Fibroblast of lung (primary cell): ENCODE measurements around the gene SPAG8. TPM values are rescaled to one million over a fixed set of nuclear protein-coding genes. Genes with fewer than 3 reads are reported as not detected.

Experiments used
- DNase-seq, 2 donors: peaks; one replicate each; pipeline versions ENCODE4 v3.0.0 to v3.0.0-alpha.2; 2010; ENCODE audit warnings: low read depth in 2 of 2
- H2AFZ ChIP-seq: 2 replicates; pipeline ENCODE4 v1.5.1; 2012; ENCODE audit warnings: low read length, control low read depth, inconsistent platforms
- H3K27ac ChIP-seq: 2 replicates; pipeline ENCODE4 v1.5.1; 2011; ENCODE audit warnings: low read length, control low read depth; ENCODE audit not compliant: insufficient read depth
- H3K27me3 ChIP-seq: 2 replicates; pipeline ENCODE4 v1.5.1; 2011; ENCODE audit warnings: mild to moderate bottlenecking, low read length; ENCODE audit not compliant: control insufficient read depth, insufficient read depth
- H3K36me3 ChIP-seq: 2 replicates; pipeline ENCODE4 v1.5.1; 2011; ENCODE audit warnings: low read length; ENCODE audit not compliant: control insufficient read depth, insufficient read depth
- H3K4me1 ChIP-seq: 2 replicates; pipeline ENCODE4 v1.5.1; 2011; ENCODE audit warnings: low read length; ENCODE audit not compliant: control insufficient read depth, insufficient read depth; ENCODE audit errors: extremely low read depth
- H3K4me2 ChIP-seq: 2 replicates; pipeline ENCODE4 v1.5.1; 2011; ENCODE audit warnings: low read length, control low read depth; ENCODE audit not compliant: insufficient read depth; ENCODE audit errors: extremely low read depth
- H3K4me3 ChIP-seq, 4 experiments: fragments of 200-600 bp in 1 of 4; sonication (generic) in 1 of 4; replicated peaks in 1 of 4; 2 replicates each; pipeline ENCODE4 v1.5.1; 2011 to 2016; ENCODE audit warnings: low read length in 4 of 4, low read depth in 3 of 4, mild to moderate bottlenecking in 3 of 4, control low read depth in 2 of 4, inconsistent platforms in 1 of 4, mixed read lengths in 1 of 4; ENCODE audit not compliant: insufficient read depth in 1 of 4; ENCODE audit errors: control extremely low read depth in 1 of 4
- H3K79me2 ChIP-seq: 2 replicates; pipeline ENCODE4 v1.5.1; 2012; ENCODE audit warnings: mild to moderate bottlenecking, low read length, inconsistent platforms; ENCODE audit not compliant: control insufficient read depth, insufficient read depth
- H3K9ac ChIP-seq: 2 replicates; pipeline ENCODE4 v1.5.1; 2011; ENCODE audit warnings: mild to moderate bottlenecking, low read length, control low read depth; ENCODE audit not compliant: insufficient read depth
- H3K9me3 ChIP-seq: 2 replicates; pipeline ENCODE4 v1.5.1; 2012; ENCODE audit warnings: low read depth, low read length; ENCODE audit not compliant: control insufficient read depth, insufficient read depth
- H4K20me1 ChIP-seq: 2 replicates; pipeline ENCODE4 v1.5.1; 2011; ENCODE audit warnings: low read length; ENCODE audit not compliant: control insufficient read depth, insufficient read depth; ENCODE audit errors: extremely low read depth
- EZH2 ChIP-seq: IDR thresholded peaks from 2 replicates; pipeline ENCODE4 v1.5.1; 2012; ENCODE audit warnings: low read length, control low read depth, mild to moderate bottlenecking; ENCODE audit errors: missing control alignments
- polyA plus RNA-seq, 2 donors: library from polyadenylated mRNA; depleted of rRNA in 1 of 2; stranded (reverse) in 1 of 2; unstranded in 1 of 2; fragments of >200 nt; gene quantifications; 2 replicates each; pipeline ENCODE4 v1.2.1, GENCODE V29; 2011 to 2012; ENCODE audit warnings: missing spikeins in 1 of 2
- total RNA-seq: library from RNA; depleted of rRNA; stranded (reverse); fragments of >200 nt; gene quantifications from 2 replicates; pipeline ENCODE4 v1.2.1, GENCODE V29; 2014
- TF ChIP-seq, protein P1 (sequence below), 2 donors: IDR thresholded peaks in 1 of 2; conservative IDR thresholded peaks in 1 of 2; 1 replicate in 1 of 2; 2 replicates in 1 of 2; pipeline ENCODE4 v1.5.1; 2011 to 2012; ENCODE audit warnings: low read length in 2 of 2, control low read depth in 1 of 2, inconsistent platforms in 1 of 2, low read depth in 1 of 2, mild to moderate bottlenecking in 1 of 2

SPAG8 gene
- total and polyA plus RNA-seq, 2 donors (not counting 1 experiment from before 2014, with no cell fraction given), result 0.64 to 1.3 TPM

DNA sequence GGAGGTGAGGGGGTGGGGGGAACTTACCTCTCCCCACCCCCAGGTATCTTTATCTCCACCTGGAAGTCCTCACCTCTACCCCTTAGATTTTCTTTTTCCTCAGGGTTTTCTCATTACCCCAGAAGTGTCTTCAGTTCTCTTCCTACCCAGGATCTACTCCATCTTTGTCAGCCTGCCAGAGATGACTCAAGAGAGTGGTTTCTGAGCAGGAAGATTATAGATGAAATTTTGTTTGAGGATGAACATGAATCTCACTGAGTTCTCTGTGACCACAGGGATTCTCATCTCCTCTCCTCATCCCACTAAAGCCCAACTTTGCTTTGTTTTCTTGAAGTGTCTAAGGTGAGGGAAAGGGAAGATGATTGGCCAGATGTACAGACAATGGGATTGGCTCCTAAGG is 8.0 kb upstream of the SPAG8 start:
- no peak overlapping the region for H3K4me3 ChIP-seq
- no peak overlapping the region for H3K9ac ChIP-seq
- peak; percentile 55 to 72 for DNase-seq
- no peaks in the 10 kb centered on the region for H3K9me3 ChIP-seq
- H3K4me1 ChIP-seq, result peaks cover 3% of the 10 kb centered on the region
- H3K36me3 ChIP-seq, result no peaks in the 10 kb centered on the region
- H4K20me1 ChIP-seq, result no peaks in the 10 kb centered on the region
- no peak overlapping the region for H3K27ac ChIP-seq
- H3K79me2 ChIP-seq, result no peaks in the 10 kb centered on the region
- no peak for TF ChIP-seq EZH2
- TF ChIP-seq, protein P1, sequence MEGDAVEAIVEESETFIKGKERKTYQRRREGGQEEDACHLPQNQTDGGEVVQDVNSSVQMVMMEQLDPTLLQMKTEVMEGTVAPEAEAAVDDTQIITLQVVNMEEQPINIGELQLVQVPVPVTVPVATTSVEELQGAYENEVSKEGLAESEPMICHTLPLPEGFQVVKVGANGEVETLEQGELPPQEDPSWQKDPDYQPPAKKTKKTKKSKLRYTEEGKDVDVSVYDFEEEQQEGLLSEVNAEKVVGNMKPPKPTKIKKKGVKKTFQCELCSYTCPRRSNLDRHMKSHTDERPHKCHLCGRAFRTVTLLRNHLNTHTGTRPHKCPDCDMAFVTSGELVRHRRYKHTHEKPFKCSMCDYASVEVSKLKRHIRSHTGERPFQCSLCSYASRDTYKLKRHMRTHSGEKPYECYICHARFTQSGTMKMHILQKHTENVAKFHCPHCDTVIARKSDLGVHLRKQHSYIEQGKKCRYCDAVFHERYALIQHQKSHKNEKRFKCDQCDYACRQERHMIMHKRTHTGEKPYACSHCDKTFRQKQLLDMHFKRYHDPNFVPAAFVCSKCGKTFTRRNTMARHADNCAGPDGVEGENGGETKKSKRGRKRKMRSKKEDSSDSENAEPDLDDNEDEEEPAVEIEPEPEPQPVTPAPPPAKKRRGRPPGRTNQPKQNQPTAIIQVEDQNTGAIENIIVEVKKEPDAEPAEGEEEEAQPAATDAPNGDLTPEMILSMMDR (conservative IDR thresholded peaks at IDR 0.05 in 1 of 2, IDR thresholded peaks at IDR 0.05 in 1 of 2; ENCODE audit: low read depth in 1 of 2, low read length in 2 of 2), result no peak
- peaks cover 2% of the 10 kb centered on the region for H3K27me3 ChIP-seq
- no peak overlapping the region for H2AFZ ChIP-seq
- no peak overlapping the region for H3K4me2 ChIP-seq

DNA sequence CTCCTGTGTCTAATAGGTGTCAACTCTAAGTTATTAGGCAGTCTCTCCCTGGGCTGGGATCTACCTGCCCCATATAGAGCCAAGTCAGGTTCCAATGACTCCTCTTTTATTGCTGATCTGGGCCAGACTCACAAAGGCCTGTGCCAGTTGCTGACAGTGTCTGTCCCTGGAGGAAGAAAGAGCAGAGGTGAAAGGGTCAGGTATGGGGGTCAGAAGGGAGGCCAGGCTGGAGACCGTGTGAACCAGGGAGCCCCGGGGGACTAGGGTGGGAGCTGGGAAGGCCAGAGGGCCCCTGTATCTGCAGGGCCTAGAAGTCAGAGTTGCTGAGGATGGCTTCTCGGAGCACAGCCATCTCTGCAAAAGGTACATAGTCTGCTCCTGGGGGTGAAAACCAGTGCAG is 6.3 kb upstream of the SPAG8 start:
- H3K27ac ChIP-seq, result no peak overlapping the region
- H3K79me2 ChIP-seq, result no peaks in the 10 kb centered on the region
- no peaks in the 10 kb centered on the region for H3K9me3 ChIP-seq
- no peak for TF ChIP-seq EZH2
- TF ChIP-seq, protein P1 (conservative IDR thresholded peaks at IDR 0.05 in 1 of 2, IDR thresholded peaks at IDR 0.05 in 1 of 2; ENCODE audit: low read depth in 1 of 2, low read length in 2 of 2), result no peak
- no peak overlapping the region for H2AFZ ChIP-seq
- DNase-seq, result no peak
- H3K4me2 ChIP-seq, result no peak overlapping the region
- no peak overlapping the region for H3K9ac ChIP-seq
- peaks cover 2% of the 10 kb centered on the region for H3K27me3 ChIP-seq
- no peak overlapping the region for H3K4me3 ChIP-seq
- H4K20me1 ChIP-seq, result no peaks in the 10 kb centered on the region
- H3K36me3 ChIP-seq, result no peaks in the 10 kb centered on the region
- peaks cover 5% of the 10 kb centered on the region for H3K4me1 ChIP-seq

DNA sequence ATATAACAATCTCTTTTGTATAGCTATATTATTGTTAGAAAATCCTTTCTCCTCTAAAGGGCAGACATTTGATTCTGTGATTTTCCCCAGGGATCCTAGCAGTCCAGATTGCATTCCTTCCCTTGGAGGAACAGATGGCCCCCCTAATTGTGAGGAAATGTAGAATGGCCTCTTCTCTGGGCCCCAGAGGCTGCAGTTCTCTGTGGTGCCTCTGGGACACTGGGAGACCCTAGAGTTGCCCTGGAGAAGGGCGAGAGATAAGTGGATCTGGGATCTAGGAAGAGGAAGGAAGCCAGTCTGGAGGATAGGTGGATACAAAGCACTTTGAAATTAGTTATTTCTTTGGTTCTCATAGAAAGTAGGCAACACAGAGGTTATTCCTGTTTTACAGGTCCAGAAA is 4.6 kb upstream of the SPAG8 start:
- Histone ChIP-seq H3K27ac (no peak overlapping the region), H3K4me3 (no peak overlapping the region), H3K27me3 (peaks cover 2% of the 10 kb centered on the region), H3K79me2 (no peaks in the 10 kb centered on the region), H4K20me1 (no peaks in the 10 kb centered on the region), H3K9me3 (no peaks in the 10 kb centered on the region), H3K36me3 (no peaks in the 10 kb centered on the region), H2AFZ (no peak overlapping the region), H3K4me2 (no peak overlapping the region), H3K9ac (no peak overlapping the region), H3K4me1 (peaks cover 11% of the 10 kb centered on the region)
- no peak for TF ChIP-seq EZH2
- TF ChIP-seq, protein P1 (conservative IDR thresholded peaks at IDR 0.05 in 1 of 2, IDR thresholded peaks at IDR 0.05 in 1 of 2; ENCODE audit: low read depth in 1 of 2, low read length in 2 of 2), result no peak
- DNase-seq, result no peak
